Right lung (tissue), 5 donors: ENCODE results near the gene ZNF555. TPM values are rescaled to one million over a fixed set of nuclear protein-coding genes. Genes with fewer than 3 reads are reported as not detected.

Experiments used
- DNase-seq, 2 donors: peaks; one replicate each; pipeline ENCODE4 v3.0.0-alpha.2; 2013
- polyA plus RNA-seq, 5 donors: library from polyadenylated mRNA; unstranded; fragments of 120-200 nt; gene quantifications; one replicate each; pipeline versions ENCODE4 v1.2.1 to v1.2.3, GENCODE V29; 2013; ENCODE audit warnings: inconsistent platforms in 1 of 5, low replicate concordance in 1 of 5; ENCODE audit not compliant: insufficient read length in 5 of 5, insufficient read depth in 1 of 5

The ZNF555 gene
- polyA plus RNA-seq, 5 donors, result 8.1 to 12.9 (median 9.4) TPM

- no peak for DNase-seq
Observed at GRCh38 chr19:2822846-2823245, 18.4 kb upstream of the ZNF555 start.

- no peak for DNase-seq
Observed at GRCh38 chr19:2823646-2824045, 17.6 kb upstream of the ZNF555 start.

- no peak for DNase-seq
Observed at GRCh38 chr19:2824129-2824528, 17.1 kb upstream of the ZNF555 start.

- no peak for DNase-seq
Observed at GRCh38 chr19:2827022-2827421, 14.3 kb upstream of the ZNF555 start.

GRCh38 chr19:2827840-2828489, 13.3 kb upstream of the ZNF555 start:
- DNase-seq, result no peak

GRCh38 chr19:2834294-2834871, 6.9 kb upstream of the ZNF555 start:
- DNase-seq, result no peak

GRCh38 chr19:2837430-2837829, 3.8 kb upstream of the ZNF555 start:
- no peak for DNase-seq

- DNase-seq, result no peak
Observed at GRCh38 chr19:2841855-2842574, 740 bp downstream of the ZNF555 start.

- DNase-seq, result no peak
Observed at GRCh38 chr19:2845107-2845506, 3.8 kb downstream of the ZNF555 start.

- DNase-seq, result no peak
Observed at GRCh38 chr19:2846180-2846894, 5.1 kb downstream of the ZNF555 start.

GRCh38 chr19:2847507-2847906, 6.2 kb downstream of the ZNF555 start:
- no peak for DNase-seq

- DNase-seq, result no peak
Observed at GRCh38 chr19:2848616-2849015, 7.3 kb downstream of the ZNF555 start.

- DNase-seq, result no peak
Observed at GRCh38 chr19:2850256-2850925, 9.1 kb downstream of the ZNF555 start.

GRCh38 chr19:2852598-2852997, 11.3 kb downstream of the ZNF555 start:
- no peak for DNase-seq

GRCh38 chr19:2853015-2853606, 11.8 kb downstream of the ZNF555 start:
- DNase-seq, result no peak

- no peak for DNase-seq
Observed at GRCh38 chr19:2854849-2855248, 13.6 kb downstream of the ZNF555 start.

GRCh38 chr19:2856457-2857050, 15.3 kb downstream of the ZNF555 start:
- no peak for DNase-seq

- DNase-seq, result no peak
Observed at GRCh38 chr19:2858864-2859263, 17.6 kb downstream of the ZNF555 start.

- no peak for DNase-seq
Observed at GRCh38 chr19:2863816-2864215, 22.5 kb downstream of the ZNF555 start.

- DNase-seq, result no peak
Observed at GRCh38 chr19:2865334-2866100, 24.2 kb downstream of the ZNF555 start.
